Smooth muscle cell (in vitro differentiated cells): ENCODE measurements around the gene TEC. TPM values are rescaled to one million over a fixed set of nuclear protein-coding genes. Genes with fewer than 3 reads are reported as not detected.
"Not testable (repeated sequence)": the region's sequence is repeated elsewhere in the genome, so short reads cannot be mapped to it uniquely, and the experiment has no call there.

Source experiments
- DNase-seq: peaks from one replicate; lab custom pipeline; 2025; ENCODE audit not compliant: unreplicated experiment; lab: John Stamatoyannopoulos, UW
- H2AFZ ChIP-seq: fragments of 200-600 bp; sonication (generic); 2 replicates; pipeline ENCODE4 v1.6.0; 2016; ENCODE audit warnings: antibody characterized with exemption, low read depth, mild to moderate bottlenecking
- H3F3A ChIP-seq: fragments of 200-600 bp; sonication (generic); 2 replicates; pipeline ENCODE4 v1.6.0; 2017; ENCODE audit warnings: antibody characterized with exemption, low read depth
- H3K27ac ChIP-seq: fragments of 200-600 bp; sonication (generic); 2 replicates; pipeline ENCODE4 v1.5.1; 2016; ENCODE audit warnings: low read depth, mild to moderate bottlenecking
- H3K27me3 ChIP-seq: fragments of 200-600 bp; sonication (generic); 2 replicates; pipeline ENCODE4 v1.6.1; 2016; ENCODE audit warnings: low read depth, mild to moderate bottlenecking
- H3K36me3 ChIP-seq: fragments of 200-600 bp; sonication (generic); 2 replicates; pipeline ENCODE4 v1.5.1; 2016; ENCODE audit warnings: low read depth
- H3K4me1 ChIP-seq: fragments of 200-600 bp; sonication (generic); 2 replicates; pipeline ENCODE4 v1.5.1; 2016; ENCODE audit warnings: low read depth
- H3K4me2 ChIP-seq: fragments of 200-600 bp; sonication (generic); 2 replicates; pipeline ENCODE4 v1.6.0; 2016; ENCODE audit warnings: mild to moderate bottlenecking
- H3K4me3 ChIP-seq: fragments of 200-600 bp; sonication (generic); 2 replicates; pipeline ENCODE4 v1.5.1; 2016; ENCODE audit warnings: mild to moderate bottlenecking
- H3K79me2 ChIP-seq: fragments of 200-600 bp; sonication (generic); 2 replicates; pipeline ENCODE4 v1.6.0; 2016; ENCODE audit warnings: low read depth, mild to moderate bottlenecking
- H3K9ac ChIP-seq: fragments of 200-600 bp; sonication (generic); 2 replicates; pipeline ENCODE4 v1.6.0; 2016; ENCODE audit warnings: low read depth
- H3K9me3 ChIP-seq: fragments of 200-600 bp; sonication (generic); replicated peaks from 2 replicates; pipeline ENCODE4 v1.5.1; 2016; ENCODE audit warnings: low read depth
- H4K20me1 ChIP-seq: fragments of 200-600 bp; sonication (generic); 2 replicates; pipeline ENCODE4 v1.6.0; 2016; ENCODE audit warnings: low read depth
- WGBS: methylation state at CpG from one replicate; pipeline ENCODE4 v1.1.7; 2016; ENCODE audit warnings: low lambda C conversion rate; 5-methylcytosine and 5-hydroxymethylcytosine counted together
- polyA plus RNA-seq: library from polyadenylated mRNA; unstranded; fragments of >200 nt; fragmentation: Nextera tagmentation; extraction: Ambion mirVana; gene quantifications from 2 replicates; pipeline ENCODE4 v1.2.1, GENCODE V29; 2016
- total RNA-seq: library from RNA; depleted of rRNA; stranded (reverse); fragments of >200 nt; gene quantifications from 2 replicates; pipeline ENCODE4 v1.2.3, GENCODE V29; 2014
- TF ChIP-seq, protein P1 (sequence below): fragments of 200-600 bp; sonication (generic); IDR thresholded peaks from 2 replicates; pipeline ENCODE4 v1.5.1; 2017; ENCODE audit warnings: borderline replicate concordance, mild to moderate bottlenecking, antibody characterized with exemption; ENCODE audit not compliant: insufficient read depth, poor library complexity, severe bottlenecking

Gene TEC
- total and polyA plus RNA-seq, 2 experiments from 2014 or later = 0.14 to 1.8 TPM

DNA sequence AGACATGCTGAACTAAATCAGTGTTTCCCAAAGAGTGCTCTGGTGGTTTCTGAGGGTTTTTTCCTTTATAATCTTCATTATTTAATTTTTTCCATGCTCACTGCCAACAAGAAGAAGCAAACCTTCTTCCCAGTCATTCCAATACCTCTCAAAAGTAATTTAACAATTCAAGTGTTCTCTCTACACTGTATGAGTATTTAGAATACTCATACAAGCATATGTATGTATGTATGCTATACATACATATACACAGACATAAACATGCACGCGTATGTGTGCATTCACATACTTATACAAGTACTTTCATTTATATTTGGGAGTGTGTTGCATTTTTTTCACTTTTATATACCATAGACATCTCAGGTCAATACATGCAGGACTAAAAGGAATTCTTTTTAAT, 81.2 kb downstream of the TEC start:
- H3K4me3 ChIP-seq = no peak overlapping the region
- TF ChIP-seq, protein P1, sequence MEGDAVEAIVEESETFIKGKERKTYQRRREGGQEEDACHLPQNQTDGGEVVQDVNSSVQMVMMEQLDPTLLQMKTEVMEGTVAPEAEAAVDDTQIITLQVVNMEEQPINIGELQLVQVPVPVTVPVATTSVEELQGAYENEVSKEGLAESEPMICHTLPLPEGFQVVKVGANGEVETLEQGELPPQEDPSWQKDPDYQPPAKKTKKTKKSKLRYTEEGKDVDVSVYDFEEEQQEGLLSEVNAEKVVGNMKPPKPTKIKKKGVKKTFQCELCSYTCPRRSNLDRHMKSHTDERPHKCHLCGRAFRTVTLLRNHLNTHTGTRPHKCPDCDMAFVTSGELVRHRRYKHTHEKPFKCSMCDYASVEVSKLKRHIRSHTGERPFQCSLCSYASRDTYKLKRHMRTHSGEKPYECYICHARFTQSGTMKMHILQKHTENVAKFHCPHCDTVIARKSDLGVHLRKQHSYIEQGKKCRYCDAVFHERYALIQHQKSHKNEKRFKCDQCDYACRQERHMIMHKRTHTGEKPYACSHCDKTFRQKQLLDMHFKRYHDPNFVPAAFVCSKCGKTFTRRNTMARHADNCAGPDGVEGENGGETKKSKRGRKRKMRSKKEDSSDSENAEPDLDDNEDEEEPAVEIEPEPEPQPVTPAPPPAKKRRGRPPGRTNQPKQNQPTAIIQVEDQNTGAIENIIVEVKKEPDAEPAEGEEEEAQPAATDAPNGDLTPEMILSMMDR = no peak
- no peak for DNase-seq
- no peaks in the 10 kb centered on the region for H3K9me3 ChIP-seq
- H3K36me3 ChIP-seq = no peaks in the 10 kb centered on the region
- no peaks in the 10 kb centered on the region for H3F3A ChIP-seq
- H3K27me3 ChIP-seq = no peaks in the 10 kb centered on the region
- H3K27ac ChIP-seq = no peak overlapping the region
- no peak overlapping the region for H3K4me2 ChIP-seq
- H3K9ac ChIP-seq = no peak overlapping the region
- no peaks in the 10 kb centered on the region for H3K4me1 ChIP-seq
- H4K20me1 ChIP-seq = no peaks in the 10 kb centered on the region
- no peaks in the 10 kb centered on the region for H3K79me2 ChIP-seq
- WGBS = 98% methylated on average over 2 of the region's 2 CpGs
- H2AFZ ChIP-seq = no peak overlapping the region

DNA sequence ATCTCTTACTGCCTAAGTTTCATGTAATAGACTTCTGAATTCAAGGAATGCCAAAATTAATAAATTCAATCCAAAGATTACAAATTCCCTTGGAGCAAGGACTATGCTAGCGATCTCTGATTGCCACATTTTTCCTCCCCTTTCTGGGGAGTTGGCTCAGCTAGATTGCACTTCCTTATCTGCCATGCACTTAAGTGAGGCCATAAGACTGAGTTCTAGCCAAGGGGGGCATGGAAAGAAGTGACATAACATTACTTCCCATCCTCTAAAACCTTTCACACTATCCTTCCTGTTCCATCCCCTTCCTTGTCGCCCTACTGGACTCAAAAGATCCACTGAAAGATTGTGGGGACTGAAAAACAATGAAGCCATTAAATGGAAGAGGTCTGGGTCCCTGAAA, 81.8 kb downstream of the TEC start:
- no peaks in the 10 kb centered on the region for H3K9me3 ChIP-seq
- no peaks in the 10 kb centered on the region for H4K20me1 ChIP-seq
- no peaks in the 10 kb centered on the region for H3K4me1 ChIP-seq
- no peak overlapping the region for H3K27ac ChIP-seq
- no peaks in the 10 kb centered on the region for H3F3A ChIP-seq
- no peaks in the 10 kb centered on the region for H3K79me2 ChIP-seq
- no peak overlapping the region for H2AFZ ChIP-seq
- no peaks in the 10 kb centered on the region for H3K36me3 ChIP-seq
- WGBS = 84% methylated on average over 2 of the region's 2 CpGs
- H3K27me3 ChIP-seq = no peaks in the 10 kb centered on the region
- no peak overlapping the region for H3K4me3 ChIP-seq
- no peak overlapping the region for H3K4me2 ChIP-seq
- DNase-seq = no peak
- TF ChIP-seq, protein P1 = no peak
- no peak overlapping the region for H3K9ac ChIP-seq

DNA sequence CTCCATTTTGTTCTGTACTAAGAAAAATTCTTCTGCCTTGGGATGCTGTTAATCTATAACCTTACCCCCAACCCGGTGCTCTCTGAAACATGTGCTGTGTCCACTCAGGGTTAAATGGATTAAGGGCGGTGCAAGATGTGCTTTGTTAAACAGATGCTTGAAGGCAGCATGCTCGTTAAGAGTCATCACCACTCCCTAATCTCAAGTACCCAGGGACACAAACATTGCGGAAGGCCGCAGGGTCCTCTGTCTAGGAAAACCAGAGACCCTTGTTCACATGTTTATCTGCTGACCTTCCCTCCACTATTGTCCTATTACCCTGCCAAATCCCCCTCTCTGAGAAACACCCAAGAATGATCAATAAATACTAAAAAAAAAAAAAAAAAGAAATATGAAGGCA, 82.6 kb downstream of the TEC start:
- H3K4me1 ChIP-seq, DNase-seq, H3K27me3 ChIP-seq, H3K36me3 ChIP-seq, H3K27ac ChIP-seq, H3K9me3 ChIP-seq, H3F3A ChIP-seq, H3K79me2 ChIP-seq, H4K20me1 ChIP-seq, H2AFZ ChIP-seq, H3K4me2 ChIP-seq, H3K4me3 ChIP-seq, H3K9ac ChIP-seq: not testable (repeated sequence)
- 79% methylated on average over 3 of the region's 5 CpGs for WGBS

DNA sequence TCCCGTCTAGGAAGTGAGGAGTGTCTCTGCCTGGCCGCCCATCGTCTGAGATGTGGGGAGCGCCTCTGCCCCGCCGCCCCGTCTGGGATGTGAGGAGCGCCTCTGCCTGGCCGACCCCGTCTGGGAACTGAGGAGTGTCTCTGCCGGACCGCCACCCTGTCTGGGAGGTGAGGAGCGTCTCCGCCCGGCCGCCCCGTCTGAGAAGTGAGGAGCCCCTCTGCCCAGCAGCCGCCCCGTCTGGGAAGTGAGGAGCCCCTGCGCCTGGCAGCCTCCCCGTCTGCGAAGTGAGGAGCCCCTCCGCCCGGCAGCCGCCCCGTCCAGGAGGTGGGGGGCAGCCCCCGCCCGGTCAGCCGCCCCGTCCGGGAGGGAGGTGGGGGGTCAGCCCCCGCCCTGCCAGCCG, 83.2 kb downstream of the TEC start:
- not testable (repeated sequence) for H3K36me3 ChIP-seq, H3K27ac ChIP-seq, DNase-seq, H3K27me3 ChIP-seq, H3K4me2 ChIP-seq, H3K9ac ChIP-seq, H2AFZ ChIP-seq, H3K4me1 ChIP-seq, H3K4me3 ChIP-seq, H3K9me3 ChIP-seq, H3K79me2 ChIP-seq, H3F3A ChIP-seq, H4K20me1 ChIP-seq
- WGBS = 95% methylated on average over 17 of the region's 33 CpGs

DNA sequence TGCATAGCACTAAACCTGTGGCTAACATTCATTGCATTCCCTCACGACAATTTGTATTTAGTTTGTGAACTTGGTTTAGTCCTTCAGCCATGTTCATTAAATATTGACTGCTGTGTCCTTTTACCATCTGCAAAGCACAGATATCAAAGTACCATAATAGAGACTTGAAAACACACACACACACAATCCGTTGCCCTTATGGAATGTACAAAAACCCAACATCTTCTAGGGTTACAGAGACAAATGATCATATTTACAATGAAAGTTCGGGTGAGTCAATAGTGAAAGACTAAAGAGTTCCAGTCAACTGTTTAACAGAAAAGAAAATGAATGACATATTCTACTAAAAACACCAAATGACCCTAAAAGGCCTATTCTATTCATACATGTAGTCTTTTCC, 84.8 kb downstream of the TEC start:
- WGBS = 92% methylated on average over 3 of the region's 3 CpGs
- no peak overlapping the region for H2AFZ ChIP-seq

More for the DNA sequence above, 84.8 kb downstream of the TEC start:
- no peak overlapping the region for H3K27ac ChIP-seq
- H4K20me1 ChIP-seq = no peaks in the 10 kb centered on the region
- no peak for DNase-seq
- no peaks in the 10 kb centered on the region for H3K27me3 ChIP-seq
- H3K36me3 ChIP-seq = no peaks in the 10 kb centered on the region
- H3K9me3 ChIP-seq = no peaks in the 10 kb centered on the region
- TF ChIP-seq, protein P1 = no peak
- no peak overlapping the region for H3K9ac ChIP-seq
- H3K79me2 ChIP-seq = no peaks in the 10 kb centered on the region
- no peak overlapping the region for H3K4me2 ChIP-seq
- H3F3A ChIP-seq = no peaks in the 10 kb centered on the region
- no peaks in the 10 kb centered on the region for H3K4me1 ChIP-seq
- no peak overlapping the region for H3K4me3 ChIP-seq
